Inflammatory macrophage treated with lipopolysaccharide for 1 hour (primary cell): ENCODE data around the gene PTGS1.
"Not testable (repeated sequence)": the region's sequence is repeated elsewhere in the genome, so short reads cannot be mapped to it uniquely, and the experiment has no call there.

ENCODE experiments used
- DNase-seq, 2 donors: peaks; one replicate each; pipeline ENCODE4 v3.0.0-alpha.2; 2020 to 2022

The PTGS1 gene

GRCh38 chr9:122370869-122371755 lies at the start of gene PTGS1:
Gene PTGS1, plus strand, starts transcription at chr9:122371024. Its CDS starts 61 bp downstream, at chr9:122371085.
- DNase-seq, result peak; percentile 75 to 82

- no peak for DNase-seq
Measured at GRCh38 chr9:122322553-122322952, 48.3 kb upstream of the PTGS1 start.

DNA sequence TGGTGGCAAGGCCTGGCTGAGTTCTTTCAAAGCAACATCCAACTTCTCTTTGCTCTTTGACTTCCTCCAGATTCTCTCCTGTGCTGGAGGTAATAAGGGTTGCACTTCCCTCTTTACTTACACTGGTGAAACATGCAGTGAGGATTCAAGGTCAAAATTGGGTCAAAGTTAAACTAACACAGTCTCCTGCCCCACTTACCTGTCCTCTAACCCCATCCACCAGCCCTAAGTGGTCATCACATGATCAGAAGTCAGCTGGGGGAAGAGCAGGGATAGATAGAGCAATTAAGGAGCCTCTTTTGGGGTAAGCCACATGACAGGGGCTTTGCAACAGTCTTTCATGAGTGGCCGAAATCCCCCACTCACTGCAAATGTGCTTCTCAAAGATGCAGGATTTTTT lies 46.2 kb upstream of the PTGS1 start:
- DNase-seq, result not testable (repeated sequence)

- no peak for DNase-seq
Measured at GRCh38 chr9:122325124-122325523, 45.7 kb upstream of the PTGS1 start.

DNA sequence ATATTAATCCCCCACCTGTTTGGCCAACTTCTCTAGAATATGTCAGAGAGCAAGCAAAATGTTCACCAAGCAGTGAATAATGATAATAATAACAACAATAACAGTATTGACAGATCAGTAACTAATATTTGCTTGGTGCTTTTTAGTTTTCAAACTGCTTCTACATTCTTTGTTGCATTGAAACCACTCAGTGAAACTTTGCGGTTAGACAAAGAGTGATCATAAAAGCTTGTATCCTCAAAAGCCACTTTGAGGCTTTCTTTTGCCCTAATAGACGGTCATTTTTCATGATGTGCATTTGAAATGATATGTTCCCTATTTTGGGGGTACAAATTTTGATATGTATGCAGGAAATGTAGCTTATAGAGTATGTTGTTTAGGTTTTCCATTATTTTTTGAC lies 43.6 kb upstream of the PTGS1 start:
- DNase-seq, result no peak

DNA sequence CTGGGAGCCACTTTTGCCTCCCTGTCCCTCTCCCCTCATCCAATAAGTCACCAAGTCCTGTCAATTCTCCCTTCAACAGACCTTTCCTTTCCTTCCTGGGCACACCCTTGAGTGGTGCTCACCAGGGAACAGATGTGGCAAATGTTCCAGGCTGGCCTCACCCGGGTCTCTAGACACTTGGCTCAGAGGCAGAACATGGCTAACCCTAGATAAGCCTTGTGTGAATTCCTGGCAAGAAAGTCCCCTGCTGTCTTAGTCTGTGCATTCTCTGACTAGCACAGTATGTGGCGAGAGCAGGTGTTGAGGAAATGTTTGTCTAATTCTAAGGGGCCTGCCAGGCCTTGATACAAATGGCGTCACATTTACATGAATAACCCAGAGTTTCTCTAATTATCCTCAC lies 41.2 kb upstream of the PTGS1 start:
- DNase-seq, result no peak

DNA sequence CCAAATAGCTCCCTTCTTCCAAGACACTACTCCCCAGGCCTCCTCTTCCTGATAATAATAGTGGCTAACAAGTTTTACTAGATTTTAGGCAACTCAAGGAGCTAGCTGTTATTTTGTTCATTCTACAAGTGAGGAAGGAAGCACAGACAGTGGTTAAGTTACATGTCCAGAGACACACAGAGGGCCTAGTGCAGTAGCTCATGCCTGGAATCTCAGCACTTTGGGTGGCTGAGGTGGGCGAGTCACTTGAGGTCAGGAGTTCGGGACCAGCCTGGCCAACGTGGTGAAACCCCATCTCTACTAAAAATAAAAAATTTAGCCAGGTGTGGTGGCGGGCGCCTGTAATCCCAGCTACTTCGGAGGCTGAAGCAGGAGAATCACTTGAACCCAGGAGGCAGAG lies 40.4 kb upstream of the PTGS1 start:
- not testable (repeated sequence) for DNase-seq

DNA sequence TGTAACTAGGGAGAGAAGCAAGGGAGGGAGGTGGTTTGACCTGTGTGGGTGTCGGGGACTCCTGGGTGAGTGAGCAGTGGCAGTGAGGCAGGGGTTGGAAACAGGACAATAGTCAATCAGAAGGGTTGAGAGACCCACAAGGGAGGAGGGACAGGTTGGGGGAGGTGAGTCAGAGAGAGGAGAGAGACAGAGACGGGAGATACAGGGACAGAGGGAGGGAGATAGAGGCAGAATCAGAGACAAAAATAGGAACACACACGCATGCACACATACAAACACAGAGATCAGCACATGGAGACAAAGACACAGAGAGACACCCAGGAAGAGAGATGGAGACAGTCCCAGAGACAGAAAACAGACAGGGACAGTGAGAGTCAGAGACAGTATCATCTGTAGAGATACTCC lies 39.3 kb upstream of the PTGS1 start:
- DNase-seq, result no peak

DNA sequence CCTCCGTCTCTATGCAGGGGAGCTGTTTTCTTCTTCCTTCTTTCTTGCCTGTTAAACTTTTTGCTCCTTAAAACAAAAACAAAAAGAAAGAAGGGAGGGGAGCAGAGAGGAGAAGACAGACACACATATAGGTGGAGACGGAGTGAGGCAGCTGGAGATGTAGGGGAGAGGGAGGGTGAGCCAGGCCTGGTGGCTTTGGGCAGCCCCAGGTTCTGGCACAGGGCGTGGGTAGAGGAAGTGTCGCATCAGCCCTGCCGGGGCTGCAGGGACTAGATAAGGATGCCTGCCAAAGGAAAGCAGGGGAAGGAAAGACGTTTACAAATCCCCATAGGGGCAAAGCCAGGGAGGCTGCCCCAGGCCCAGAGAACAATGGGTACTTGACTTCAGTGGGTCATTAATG lies 38.7 kb upstream of the PTGS1 start:
- DNase-seq, result no peak

- no peak for DNase-seq
Measured at GRCh38 chr9:122332644-122333043, 38.2 kb upstream of the PTGS1 start.

DNA sequence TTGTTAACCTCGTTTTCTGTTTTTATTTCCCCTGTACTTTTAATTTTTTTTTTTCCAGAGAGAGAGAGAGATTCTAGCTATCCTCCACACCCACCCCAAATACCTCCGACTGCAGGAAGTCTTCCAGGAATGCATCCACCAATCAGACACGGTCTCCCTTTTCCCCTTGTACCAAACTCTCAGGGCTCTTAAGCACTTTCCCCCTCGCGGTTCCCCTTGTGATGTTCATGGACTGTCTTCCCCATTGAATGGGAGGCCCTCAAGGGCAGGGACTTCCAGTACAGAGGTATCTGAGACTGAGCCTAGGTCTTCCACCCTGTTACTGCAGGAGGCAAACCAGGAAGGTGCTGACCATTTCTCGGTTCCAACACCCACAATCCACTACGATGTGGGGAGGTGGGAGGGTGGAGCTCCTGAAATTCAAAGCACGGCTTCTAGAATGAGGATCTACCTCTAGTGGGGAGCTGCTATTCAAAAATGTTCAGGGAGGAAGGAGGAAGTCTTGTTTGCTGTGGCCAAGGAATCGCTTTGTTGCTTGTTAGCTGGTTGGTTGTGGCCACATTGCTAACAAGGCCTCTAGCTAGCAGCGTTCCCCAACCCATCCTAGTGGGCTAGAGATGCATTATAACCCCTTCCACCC lies 37.5 kb upstream of the PTGS1 start:
- peak; percentile 9 to 15 for DNase-seq

- DNase-seq, result no peak
Measured at GRCh38 chr9:122334916-122335315, 35.9 kb upstream of the PTGS1 start.

DNA sequence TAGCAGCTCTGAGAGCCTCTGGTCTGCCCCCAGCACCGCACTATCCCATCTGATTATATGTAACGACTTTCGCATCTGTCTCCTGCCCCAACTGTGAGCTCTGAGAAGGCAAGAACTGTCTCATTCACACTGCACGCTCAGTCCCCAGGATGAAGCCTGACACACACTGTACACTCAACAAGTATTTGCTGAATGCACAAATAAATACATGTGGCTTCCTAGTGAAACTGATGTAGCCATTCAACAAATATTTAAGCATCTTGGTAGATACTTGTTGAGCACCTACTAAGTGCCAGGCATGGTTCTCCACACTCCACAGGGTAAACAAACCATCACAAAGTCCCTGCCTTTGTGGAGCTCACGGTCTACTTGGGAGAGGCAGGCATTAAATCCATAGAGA lies 34.6 kb upstream of the PTGS1 start:
- DNase-seq, result no peak

GRCh38 chr9:122336866-122337555 lies 33.8 kb upstream of the PTGS1 start:
- no peak for DNase-seq

DNA sequence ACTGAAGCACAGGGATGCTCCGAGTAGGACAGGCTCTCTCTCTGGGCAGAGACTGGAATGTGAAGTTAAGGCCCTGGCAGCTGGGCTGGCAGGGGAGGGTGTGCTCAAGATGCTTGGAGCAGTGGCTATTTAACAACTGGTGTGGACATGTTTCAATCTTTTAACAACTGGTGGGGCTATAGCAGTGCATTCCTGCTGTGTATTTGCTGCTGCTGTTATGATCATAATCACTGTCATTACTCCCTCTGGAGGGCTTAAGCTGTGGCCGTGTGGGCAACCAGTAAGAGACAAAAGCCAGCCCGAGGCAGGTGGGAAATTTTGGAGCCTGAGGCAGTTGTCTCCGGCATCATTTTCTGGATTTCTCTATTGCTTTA lies 33.3 kb upstream of the PTGS1 start:
- no peak for DNase-seq

- DNase-seq, result no peak
Measured at GRCh38 chr9:122338536-122338935, 32.3 kb upstream of the PTGS1 start.

GRCh38 chr9:122338994-122339393 lies 31.8 kb upstream of the PTGS1 start:
- no peak for DNase-seq

DNA sequence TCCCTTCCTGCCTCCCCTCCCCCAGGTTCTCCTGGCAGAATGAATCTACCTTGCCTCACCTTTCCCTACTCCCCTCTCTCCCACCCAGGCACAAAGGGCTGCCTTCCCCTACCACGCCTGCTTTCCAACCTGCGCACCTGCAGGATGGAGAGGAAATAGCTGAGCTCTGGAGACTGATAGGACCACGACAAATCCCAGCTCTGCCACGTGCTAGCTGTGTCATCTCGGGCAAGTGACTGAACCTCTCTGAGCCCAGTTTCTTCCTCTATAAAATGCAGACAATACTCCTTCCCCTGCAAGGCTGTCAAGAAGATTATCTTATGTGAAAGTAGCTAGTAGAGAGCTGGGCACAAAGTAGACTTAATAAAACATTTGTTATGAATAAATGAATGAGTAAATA lies 31.2 kb upstream of the PTGS1 start:
- DNase-seq, result no peak

GRCh38 chr9:122340161-122340560 lies 30.7 kb upstream of the PTGS1 start:
- no peak for DNase-seq

- DNase-seq, result no peak
Measured at GRCh38 chr9:122342323-122343050, 28.3 kb upstream of the PTGS1 start.

DNA sequence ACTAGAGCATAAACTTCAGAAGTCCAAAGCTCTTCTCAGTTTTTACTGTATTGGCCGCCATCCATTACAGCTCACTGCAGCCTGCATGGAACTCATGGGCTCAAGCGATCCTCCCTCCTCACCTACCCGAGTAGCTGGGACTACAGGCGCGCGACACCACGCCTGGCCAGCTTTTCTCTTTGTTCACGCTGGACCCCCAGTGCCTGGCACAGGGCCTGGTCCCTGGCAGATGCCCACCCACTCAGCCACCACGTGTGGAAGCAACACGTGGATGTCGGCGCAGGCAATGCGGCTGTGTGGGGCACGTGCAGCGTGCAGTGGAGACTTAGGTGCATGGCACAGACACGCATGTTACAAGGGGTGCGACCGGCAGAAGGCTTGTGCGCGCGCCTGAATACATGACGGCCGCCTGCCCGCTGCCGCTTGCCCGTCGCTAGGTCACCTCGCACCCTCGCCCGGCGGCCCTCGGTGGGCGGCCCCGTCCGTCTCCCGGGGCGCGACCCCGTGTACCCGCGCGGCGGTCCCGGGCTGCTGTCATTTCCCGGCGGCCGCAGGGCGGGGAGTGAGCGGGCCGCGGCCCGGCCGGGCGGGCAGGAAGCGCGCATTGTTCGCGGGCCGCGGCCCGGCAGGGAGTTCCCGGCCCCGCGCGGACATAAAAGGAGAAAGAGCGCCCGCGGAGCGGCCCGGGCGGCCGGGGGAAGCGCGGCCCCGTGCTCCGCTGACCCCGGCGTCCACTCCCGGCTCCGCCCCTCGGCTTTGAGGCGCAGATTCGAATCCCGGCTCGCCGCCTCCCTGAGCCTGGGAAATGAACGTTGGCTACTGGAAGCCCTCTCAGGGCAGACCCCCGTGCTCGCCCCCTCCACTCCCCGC lies 24.1 kb upstream of the PTGS1 start:
- peak; percentile 31 to 47 for DNase-seq
